ENCODE data around the gene MKNK2.
"Not testable (repeated sequence)": the region's sequence is repeated elsewhere in the genome, so short reads cannot be mapped to it uniquely, and the experiment has no call there.

The MKNK2 gene

GRCh38 chr19:1997353-1998233 lies 53.5 kb downstream of the MKNK2 start:
- no peak for DNase-seq (ENCODE audit: extremely low spot score)
- ChIA-PET POLR2A (no interaction called here), CTCF (no interaction called here)
- no peak for TF ChIP-seq SP1 (IDR thresholded peaks at IDR 0.05)
- peak; percentile 88 for TF ChIP-seq TARDBP (IDR thresholded peaks at IDR 0.05)

GRCh38 chr19:1992759-1993260 lies 58.2 kb downstream of the MKNK2 start:
- ChIA-PET POLR2A (no interaction called here), CTCF (no interaction called here)
- TF ChIP-seq ARNT (IDR thresholded peaks at IDR 0.05) (no peak), NFRKB (IDR thresholded peaks at IDR 0.05) (no peak), LEF1 (IDR thresholded peaks at IDR 0.05; ENCODE audit: borderline replicate concordance) (no peak), TARDBP (IDR thresholded peaks at IDR 0.05) (no peak), PKNOX1 (IDR thresholded peaks at IDR 0.05) (no peak)
- DNase-seq (ENCODE audit: extremely low spot score), result peak; percentile 93

GRCh38 chr19:1991018-1991913 lies 59.8 kb downstream of the MKNK2 start:
- TF ChIP-seq SP1 (IDR thresholded peaks at IDR 0.05), result no peak
- TF ChIP-seq SUZ12 (IDR thresholded peaks at IDR 0.05), result no peak
- TF ChIP-seq FOXK2 (IDR thresholded peaks at IDR 0.05), result no peak
- no peak for TF ChIP-seq ARNT (IDR thresholded peaks at IDR 0.05)
- no peak for TF ChIP-seq BHLHE40 (IDR thresholded peaks at IDR 0.05; ENCODE audit: borderline replicate concordance)
- TF ChIP-seq TARDBP (IDR thresholded peaks at IDR 0.05), result no peak
- no peak for TF ChIP-seq L3MBTL2 (conservative IDR thresholded peaks at IDR 0.05)
- no peak for TF ChIP-seq FOXM1 (IDR thresholded peaks at IDR 0.05; ENCODE audit: borderline replicate concordance)
- TF ChIP-seq LEF1 (IDR thresholded peaks at IDR 0.05; ENCODE audit: borderline replicate concordance), result no peak
- POLR2A ChIA-PET, result no interaction called here
- CTCF ChIA-PET, result interaction anchor here (0.6 kb wide), 1 partner anchor 1118 kb away, joined by 3 read pairs; no protein-coding TSS in a partner anchor
- no peak for DNase-seq (ENCODE audit: extremely low spot score)

- ChIA-PET POLR2A (no interaction called here), CTCF (no interaction called here)
- no peak for DNase-seq (ENCODE audit: extremely low spot score)
- no peak for TF ChIP-seq TARDBP (IDR thresholded peaks at IDR 0.05)
- no peak for TF ChIP-seq SUZ12 (IDR thresholded peaks at IDR 0.05)
- TF ChIP-seq NFRKB (IDR thresholded peaks at IDR 0.05), result no peak
- TF ChIP-seq ELF4 (IDR thresholded peaks at IDR 0.05), result no peak
- no peak for TF ChIP-seq SP1 (IDR thresholded peaks at IDR 0.05)
- TF ChIP-seq CTBP1 (IDR thresholded peaks at IDR 0.05; ENCODE audit: borderline replicate concordance), result no peak
- TF ChIP-seq ZNF384 (IDR thresholded peaks at IDR 0.05), result no peak
- TF ChIP-seq ARNT (IDR thresholded peaks at IDR 0.05), result no peak
- no peak for TF ChIP-seq PKNOX1 (IDR thresholded peaks at IDR 0.05)
- TF ChIP-seq BHLHE40 (IDR thresholded peaks at IDR 0.05; ENCODE audit: borderline replicate concordance), result no peak
- no peak for TF ChIP-seq FOXM1 (IDR thresholded peaks at IDR 0.05; ENCODE audit: borderline replicate concordance)
- no peak for TF ChIP-seq FOXA1 (IDR thresholded peaks at IDR 0.05)
- no peak for TF ChIP-seq FOXK2 (IDR thresholded peaks at IDR 0.05)
Measured at GRCh38 chr19:1990230-1991017, 60.6 kb downstream of the MKNK2 start.

GRCh38 chr19:1989513-1990229 lies 61.4 kb downstream of the MKNK2 start:
- ChIA-PET CTCF (no interaction called here), POLR2A (no interaction called here)
- no peak for DNase-seq (ENCODE audit: extremely low spot score)
- TF ChIP-seq ELF4 (IDR thresholded peaks at IDR 0.05) (no peak), BHLHE40 (IDR thresholded peaks at IDR 0.05; ENCODE audit: borderline replicate concordance) (no peak), CTBP1 (IDR thresholded peaks at IDR 0.05; ENCODE audit: borderline replicate concordance) (no peak), ZNF384 (IDR thresholded peaks at IDR 0.05) (no peak), HDGF (IDR thresholded peaks at IDR 0.05; ENCODE audit: borderline replicate concordance) (no peak)

- CTCF ChIA-PET; DNase-seq (ENCODE audit: extremely low spot score); POLR2A ChIA-PET: not testable (repeated sequence)
Measured at GRCh38 chr19:1988464-1988863, 62.6 kb downstream of the MKNK2 start.
